Fibroblast of upper back skin (primary cell): ENCODE data around the gene CDK9.

Experiments used
- DNase-seq: peaks from one replicate; pipeline ENCODE4 v3.0.0-alpha.2; 2013

Gene CDK9

DNA sequence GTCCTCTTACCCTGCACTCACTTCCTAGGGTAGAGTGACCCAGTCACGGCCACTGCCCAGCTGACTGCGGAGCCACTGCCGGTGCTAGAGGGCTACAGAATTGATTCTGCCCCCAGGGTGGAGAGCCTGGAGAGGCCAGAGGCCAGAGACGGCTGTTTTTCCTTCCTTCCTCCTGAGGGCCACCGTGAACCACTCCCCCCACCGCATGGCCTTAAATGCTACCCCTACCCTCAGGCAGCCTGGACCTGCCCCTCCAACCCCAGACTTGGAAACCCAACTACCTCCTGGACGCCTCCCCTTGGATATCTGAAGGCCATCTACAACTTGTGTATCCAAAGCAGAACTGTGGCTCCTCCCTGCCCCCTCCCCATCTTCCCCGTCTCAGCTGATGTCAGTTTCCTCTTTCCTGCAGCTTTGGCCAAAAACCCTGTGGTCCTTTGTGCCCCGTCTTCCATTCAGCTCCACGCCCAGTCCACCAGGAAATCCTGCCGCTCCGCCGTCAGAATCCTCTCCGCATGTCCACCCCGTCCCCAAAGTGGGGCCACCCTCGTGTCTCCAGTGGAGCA is 23.6 kb upstream of the CDK9 start:
- no peak for DNase-seq

DNA sequence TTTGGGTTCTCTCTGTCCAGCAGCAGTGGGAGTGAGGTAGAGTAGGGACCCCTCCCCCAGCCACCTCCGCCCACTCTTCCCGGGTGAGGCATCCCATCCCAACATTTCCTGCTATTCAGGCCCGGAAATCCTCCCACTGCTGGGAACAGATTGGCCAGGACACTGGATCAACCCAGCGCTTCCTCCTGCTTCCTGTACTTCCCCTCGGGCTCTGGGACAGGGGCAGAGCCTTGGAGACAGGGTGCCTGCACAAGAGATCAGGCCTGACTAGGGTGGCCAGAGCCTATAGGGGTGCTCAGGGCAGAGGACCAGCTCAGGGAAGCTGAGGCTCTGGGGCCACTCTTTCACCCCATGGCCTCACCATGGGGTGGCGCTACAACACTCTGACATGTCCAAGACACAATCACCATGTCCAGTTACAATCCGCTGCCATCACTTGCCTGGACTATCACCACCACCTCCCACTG is 21.9 kb upstream of the CDK9 start:
- DNase-seq: no peak

DNA sequence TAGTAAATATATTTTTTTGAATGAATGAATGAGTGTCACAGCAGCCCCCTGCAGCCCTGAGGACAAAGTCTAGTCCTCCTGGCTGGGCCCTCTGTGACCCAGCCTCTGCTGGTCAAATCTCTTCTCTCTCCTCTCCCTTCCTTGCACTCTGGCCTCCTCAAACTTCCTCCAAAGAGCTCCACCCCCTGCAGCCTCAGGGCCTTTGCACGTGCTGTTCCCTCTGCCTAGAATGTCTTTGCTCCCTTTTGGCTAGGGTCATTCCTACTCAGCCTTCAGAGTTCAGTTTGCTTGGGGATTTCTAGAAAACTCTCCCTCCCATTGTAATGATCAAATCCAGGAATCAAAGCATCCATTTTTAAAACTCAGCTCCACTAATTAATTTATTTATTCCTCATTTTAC is 20.4 kb upstream of the CDK9 start:
- DNase-seq: no peak

DNA sequence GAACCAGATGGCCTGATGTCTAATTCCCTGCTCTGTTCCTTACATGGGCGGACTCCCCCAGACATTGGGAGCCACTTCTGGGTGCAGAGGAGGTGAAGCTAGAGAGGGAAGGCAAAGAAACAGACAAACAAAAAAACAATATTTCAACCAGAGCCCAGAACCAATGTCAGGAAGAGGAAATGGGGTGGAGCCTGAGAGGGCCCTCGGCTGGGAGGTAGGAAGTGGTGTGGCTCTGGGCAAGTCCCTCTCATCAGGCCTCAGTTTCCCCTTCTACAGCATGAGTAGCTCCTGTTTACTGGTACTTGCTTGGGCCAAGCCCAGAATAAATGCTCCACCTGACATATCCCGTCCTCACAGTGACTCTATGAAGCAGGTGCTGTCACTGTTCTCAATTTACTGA is 18.4 kb upstream of the CDK9 start:
- DNase-seq: no peak

DNA sequence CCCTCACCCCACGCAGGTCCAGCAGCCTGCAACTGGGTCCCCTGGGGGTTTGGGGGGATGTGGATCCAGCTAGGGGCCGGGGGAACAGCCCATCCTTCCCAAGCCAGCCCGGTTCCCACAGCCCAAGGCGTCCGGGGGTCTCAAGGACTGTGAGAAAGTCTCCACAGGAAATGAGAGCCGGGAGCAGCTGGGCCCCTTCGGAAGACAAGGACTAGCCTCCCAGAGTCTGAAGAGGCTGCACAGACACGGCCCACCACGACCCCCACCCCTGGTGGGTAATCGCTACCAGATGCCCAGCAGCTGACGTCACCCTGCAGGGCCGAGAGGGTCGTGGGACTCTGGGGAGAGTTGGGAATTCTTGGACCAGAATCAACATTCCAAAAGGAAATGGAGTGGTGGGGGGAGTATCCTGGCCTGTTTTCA is 17.9 kb upstream of the CDK9 start:
- peak; percentile 72 for DNase-seq

DNA sequence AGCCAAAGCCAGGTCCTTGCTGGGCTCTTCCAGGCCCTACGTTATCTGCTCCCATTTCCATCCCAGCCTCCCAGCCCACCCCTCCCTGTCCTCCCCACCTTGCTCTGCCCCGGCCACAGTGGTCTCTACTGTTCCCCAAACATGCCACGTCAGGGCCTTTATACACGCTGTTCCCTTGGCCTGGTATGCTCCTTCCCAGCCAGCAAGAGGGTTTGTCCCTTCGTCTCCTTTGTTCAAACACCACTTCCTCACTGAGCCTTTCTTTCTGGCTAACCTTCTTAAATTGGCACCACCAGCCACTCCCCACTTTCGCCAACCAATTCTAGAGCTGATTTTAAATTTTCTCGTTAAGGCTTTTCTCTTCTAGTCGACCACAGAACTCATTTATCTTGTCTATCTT is 17.1 kb upstream of the CDK9 start:
- no peak for DNase-seq

DNA sequence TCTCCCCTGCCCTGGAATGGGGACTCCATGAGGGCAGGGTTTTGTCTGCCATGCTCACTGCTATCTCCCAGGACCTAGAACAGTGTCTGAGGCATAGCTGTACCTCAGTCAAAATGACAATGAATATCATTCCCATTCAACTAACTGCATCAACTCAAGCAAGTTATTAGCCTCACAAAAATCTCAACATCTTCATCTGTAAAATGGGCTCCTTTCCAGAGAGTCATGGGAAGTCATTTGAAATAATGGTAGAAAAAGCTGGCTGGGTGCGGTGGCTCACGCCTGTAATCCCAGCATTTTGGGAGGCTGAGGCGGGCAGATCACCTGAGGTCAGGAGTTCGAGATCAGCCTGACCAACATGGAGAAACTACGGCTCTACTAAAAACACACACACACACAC is 16.7 kb upstream of the CDK9 start:
- no peak for DNase-seq

DNA sequence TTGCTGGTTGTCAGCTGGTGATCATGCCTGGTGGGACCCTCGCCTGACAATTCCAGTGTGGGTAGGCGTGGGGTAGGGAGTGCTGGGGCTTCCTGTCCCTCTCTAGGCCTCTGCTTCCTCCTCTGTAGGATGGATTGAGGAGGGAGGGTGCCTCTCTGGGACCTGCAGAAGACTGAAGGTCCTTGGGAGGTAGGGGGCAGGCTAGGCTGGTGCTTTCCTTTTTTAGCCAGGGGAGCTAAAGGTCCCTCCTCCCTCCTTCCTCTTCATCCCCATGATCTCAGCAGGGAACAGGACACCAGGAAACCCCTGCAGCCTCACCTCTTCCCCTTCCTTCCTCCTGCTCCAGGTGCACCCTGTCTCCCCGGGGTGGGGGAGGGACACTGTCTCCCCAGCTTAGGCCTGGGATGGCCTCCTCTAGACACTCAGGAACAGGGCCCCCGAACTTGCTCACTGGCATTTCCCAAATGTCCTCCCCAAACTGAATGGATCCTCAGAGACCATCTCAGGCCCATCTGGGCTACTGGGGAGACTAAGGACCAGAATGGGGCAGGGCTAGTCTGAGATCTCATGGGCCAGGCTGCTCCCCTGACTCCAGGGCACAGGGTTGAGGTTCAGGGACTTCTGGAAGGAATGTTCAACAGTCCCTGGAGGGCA is 15.8 kb upstream of the CDK9 start:
- no peak for DNase-seq

DNA sequence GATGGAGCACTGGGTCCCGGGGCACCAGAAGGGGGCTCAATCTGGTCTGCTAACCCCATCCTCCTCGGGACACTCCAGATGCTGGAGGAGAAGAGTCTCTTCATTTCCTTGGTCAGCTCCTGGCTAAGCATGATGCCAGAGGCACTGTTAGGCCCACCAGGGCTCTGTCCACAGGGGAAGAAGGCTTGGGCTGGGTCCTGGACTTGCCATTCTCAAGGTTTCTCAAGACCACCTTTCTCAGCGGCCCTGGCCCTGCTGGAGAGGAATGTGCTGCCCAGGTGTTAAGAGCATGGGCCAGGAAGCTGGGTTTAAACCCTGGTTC is 15.3 kb upstream of the CDK9 start:
- DNase-seq: no peak

DNA sequence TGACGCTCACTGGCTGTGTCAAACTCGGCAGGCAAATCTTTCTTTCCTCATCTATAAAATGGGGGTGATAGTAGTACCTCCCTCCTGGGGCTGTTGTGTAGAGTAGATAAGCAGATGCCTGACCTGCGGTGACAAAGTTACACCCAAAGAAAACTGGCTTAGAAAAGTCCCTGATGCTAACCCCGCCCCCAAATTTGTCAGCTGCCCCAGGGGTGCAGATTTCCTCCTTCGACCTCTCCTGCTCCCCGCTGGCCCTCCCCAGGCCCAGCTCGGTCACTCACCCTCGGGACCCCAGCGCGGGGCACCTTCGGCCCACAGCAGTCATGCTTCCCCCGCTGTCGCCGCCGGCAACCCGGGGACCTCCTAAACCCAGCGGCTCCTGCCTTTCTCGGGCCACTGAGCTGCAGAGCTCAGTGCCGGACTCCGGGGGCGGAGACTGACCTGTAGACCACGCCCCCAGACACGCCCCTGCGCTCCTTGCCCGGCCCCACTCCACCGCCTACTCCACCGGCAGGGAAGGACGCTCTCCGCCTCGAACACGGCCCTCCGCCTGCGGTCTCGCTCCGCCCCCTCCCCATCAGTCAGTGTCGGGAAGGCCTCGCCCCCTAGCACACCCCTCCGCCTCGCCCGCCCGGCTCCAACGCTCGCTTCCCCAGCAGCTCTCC is 14.8 kb upstream of the CDK9 start:
- DNase-seq: peak; percentile 97

DNA sequence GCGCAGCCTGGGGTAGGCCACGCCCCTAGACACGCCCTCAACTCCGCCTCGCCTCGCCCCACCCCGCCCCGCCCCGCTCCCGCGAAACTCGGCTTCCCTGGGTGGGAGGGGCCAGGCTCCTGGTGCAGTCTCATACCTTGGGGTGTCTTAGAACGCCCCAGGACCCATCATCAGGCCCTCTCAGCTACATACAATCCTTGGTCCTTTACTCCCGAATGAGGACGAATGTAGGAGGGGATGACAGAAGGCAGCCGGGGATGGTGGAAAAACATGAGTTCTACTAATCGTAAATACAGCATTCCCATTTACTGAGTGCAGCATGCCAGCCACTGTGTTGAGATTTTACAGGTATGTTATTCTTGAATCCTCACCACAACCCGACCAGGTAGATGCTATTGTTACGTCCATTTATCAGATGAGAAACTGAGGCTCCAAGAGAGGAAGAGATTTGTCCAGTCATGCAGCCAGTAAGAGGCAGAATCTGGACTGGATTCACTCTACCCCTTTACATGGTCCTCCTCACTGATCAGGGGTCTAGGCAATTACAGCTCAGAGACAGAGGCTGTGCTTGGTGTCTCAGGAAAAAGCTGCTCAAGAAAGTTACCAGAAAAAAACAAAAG is 14.2 kb upstream of the CDK9 start:
- DNase-seq: no peak

DNA sequence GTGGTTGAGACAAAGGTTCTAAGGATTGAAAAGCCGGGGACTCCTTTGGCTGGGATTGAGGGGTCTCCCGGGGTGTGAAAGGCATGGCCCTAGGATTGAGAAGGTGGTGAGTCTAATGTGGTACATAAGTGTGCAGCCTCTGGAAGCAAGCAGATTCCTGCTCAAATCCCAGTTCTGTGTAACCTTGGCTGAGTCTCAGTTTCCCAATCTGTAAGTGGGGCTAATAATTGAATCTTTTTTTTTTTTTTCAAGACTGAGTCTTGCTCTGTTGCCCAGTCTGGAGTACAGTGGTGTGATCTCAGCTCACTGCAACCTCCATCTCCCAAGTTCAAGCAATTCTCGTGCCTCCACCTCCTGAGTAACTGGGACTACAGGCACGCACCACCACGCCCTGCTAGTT is 13.2 kb upstream of the CDK9 start:
- DNase-seq: no peak

DNA sequence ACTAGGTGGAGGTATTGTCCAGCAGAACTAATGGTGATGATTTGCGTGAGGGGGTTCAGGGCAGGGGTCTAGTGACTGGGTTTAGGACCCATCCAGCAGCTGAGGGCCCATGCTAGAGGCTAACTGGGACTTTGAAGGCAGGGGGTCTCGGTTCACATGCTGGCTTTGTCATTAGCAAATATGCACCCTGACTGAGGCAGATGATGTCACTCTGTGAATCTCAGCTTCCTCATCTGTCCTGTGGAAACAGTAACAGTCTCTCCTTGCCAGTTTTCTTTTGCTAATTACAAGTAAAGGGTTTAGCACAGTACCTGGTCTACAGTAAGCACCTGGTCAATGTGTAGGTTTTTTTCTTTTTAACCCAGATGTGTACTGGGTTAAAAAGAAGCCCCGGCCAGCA is 12.6 kb upstream of the CDK9 start:
- DNase-seq: no peak

DNA sequence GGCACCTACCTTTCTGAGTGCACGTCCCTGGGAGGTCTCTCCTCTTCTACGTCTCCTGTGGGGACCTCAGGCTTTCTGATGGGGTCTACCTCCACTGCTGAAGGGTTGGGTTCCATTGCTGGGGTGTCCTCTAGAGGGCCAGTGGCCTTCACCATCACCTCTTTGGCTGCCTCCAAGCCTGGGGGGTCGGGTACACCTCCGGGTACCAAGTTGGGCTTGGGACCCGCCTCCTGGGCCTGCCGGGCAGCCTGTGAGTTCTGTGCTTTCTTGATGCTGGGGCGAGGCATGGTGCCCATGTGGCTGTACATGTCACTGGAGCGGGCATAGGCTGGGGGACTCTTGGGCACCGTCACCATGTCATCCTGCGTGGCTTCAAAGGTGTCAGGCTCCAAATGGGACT is 11.9 kb upstream of the CDK9 start:
- DNase-seq: no peak

DNA sequence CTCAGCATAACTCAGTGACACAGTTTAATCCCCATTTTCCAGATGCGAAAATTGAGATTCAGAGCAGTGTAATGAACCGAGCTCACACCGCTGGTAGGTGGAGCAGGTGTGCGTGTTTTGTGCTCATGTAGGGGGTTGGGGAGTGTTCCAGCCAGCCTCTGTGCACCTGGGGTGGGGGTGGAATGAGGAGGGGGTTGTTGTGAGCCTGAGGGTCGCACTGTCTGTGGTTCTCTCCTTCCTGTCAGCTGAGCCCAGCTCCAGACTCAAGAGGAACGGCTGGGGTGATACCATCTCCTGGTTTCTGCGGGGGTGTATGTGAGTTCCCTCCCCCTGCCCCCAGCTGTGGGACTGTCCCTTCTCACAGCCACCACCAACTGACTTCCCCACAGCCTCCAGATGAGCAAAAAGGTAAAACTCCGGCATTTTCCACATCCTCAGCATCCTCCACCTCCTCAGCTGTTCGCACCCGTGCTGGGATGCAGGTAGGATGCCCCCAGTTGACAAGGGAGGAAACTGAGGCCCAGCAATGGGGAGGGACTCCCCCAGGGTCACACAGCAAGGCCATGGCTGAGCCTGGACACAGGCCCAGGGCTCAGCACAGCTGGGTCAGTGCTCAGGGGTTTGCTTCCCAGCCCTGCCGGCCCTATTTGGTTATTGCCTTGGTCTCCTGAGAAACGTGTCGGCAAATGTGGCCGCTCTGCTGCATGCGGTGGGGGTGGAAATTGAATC is 9.5 kb upstream of the CDK9 start:
- DNase-seq: no peak

DNA sequence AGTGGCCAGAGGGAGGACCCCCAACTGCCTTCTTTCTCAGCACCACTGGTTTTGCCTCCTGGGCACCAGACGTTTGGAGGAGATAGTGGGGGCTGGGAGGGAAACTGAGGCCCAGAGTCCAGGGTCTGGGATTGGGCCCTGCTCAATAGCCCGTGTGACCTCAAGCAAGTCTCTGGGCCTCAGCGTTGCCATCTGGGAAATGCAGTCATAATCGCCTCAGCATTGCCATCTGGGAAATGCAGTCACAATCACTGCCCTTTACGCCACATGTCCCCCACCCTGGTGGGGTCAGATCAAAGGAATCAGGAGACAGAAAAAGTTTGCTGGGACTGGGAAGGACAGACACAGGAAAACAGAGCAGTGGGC is 8.9 kb upstream of the CDK9 start:
- no peak for DNase-seq

DNA sequence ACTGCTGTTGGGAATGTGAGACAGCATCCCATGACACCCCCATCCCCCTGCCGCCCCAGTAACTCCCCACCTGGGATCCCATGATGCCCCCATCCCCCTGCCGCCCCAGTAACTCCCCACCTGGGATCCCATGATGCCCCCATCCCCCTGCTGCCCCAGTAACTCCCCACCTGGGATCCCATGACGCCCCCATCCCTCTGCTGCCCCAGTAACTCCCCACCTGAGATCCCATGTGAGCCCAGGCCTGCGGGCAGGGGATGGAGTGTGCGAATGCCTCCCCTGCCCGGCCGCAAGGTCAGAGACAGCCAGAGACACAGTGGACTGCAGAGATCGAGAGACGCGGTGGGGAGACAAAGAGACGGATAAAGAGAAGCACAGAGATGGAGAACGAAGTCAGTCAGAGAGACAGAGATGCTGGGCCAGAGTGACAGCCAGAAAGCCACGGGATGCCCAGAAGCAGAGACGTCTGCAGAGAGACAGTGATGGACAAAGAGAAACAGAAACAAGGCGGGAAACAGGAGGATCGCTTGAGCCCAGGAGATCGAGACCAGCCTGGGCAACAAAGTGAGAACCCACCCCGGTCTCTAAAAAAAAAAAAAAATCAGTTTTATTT is 8.4 kb upstream of the CDK9 start:
- no peak for DNase-seq

DNA sequence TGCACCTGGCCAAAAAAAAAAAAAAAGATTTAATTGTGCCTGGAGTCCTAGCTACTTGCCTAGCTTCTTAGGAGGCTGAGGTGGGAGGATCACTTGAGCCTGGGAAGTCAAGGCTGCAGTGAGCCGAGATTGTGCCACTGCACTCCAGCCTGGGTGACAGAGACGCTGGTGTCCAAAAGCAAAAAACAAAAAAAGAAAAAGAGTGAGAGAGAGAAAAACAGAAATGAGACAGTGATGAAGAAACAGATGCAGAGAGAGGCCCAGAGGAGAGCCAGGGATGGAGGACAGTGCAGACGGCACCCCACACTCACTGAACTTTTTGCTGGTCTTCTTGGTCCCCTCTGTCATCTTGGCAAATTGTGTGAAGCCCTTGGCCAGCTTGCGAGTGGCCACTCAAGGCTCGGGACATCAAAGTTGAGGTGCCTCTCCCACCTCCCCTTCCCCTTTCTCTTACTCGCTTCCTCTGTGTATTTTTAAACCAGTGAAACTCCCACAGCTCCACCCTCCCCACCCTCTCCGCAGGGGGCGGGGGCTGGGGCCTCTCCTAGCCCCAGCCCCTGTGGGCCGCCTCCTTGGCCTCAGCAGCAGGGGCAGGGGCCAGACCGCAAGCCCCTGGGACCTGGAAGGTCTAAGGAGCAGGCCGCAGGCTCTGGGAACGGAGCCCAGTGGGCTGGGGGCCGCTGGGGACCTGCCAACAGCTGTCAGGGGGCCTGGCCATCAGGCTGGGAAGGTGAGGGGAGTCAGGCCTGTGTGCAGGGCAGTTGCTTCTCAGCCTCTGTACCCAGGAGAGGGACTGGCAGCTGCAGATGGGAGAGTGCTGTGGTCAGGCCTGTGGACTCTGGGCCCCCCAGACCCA is 7.3 kb upstream of the CDK9 start, which contains the start of gene SH2D3C:
TSS of gene SH2D3C (minus strand) at position 387 of the 856 bp plus-strand sequence. CDS start at position 348, 39 bp downstream.
- DNase-seq: no peak

DNA sequence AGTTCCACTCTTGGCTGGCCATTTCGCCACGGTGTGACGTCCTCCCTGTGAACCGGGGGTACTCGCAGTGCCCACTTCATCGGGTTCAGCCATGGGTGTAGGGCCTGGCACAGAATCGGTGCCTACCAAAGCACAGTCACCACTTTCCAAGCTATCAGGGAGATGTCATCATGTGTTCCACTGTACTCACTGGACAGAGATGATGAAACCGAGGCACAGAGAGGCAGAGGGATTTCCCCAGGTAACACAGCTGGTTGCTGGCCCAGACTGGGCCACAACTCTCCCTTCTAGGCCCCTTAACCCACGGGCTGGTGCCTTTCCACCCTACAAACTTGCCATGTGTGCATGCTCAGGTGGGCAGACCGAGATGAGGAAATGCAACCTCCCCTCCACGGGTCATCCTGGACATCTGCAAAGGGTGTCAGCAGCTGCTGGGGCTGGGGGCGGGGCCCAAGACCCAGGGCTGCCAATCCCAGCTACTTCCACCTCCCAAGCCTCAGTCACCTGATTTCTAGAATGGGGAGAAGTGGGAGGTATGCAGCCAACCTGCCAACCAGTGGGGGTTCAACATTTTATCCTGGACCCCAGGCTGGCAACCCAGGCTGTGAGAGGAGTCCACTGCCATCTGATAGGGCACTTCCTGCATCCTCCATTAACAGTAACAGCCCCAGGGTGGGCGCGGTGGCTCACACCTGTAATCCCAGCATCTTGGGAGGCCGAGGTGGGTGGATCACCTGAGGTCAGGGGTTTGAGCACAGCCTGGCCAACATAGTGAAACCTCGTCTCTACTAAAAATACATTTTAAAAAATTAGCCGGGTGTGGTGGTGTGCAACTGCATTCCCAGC is 6.5 kb upstream of the CDK9 start:
- DNase-seq: no peak

DNA sequence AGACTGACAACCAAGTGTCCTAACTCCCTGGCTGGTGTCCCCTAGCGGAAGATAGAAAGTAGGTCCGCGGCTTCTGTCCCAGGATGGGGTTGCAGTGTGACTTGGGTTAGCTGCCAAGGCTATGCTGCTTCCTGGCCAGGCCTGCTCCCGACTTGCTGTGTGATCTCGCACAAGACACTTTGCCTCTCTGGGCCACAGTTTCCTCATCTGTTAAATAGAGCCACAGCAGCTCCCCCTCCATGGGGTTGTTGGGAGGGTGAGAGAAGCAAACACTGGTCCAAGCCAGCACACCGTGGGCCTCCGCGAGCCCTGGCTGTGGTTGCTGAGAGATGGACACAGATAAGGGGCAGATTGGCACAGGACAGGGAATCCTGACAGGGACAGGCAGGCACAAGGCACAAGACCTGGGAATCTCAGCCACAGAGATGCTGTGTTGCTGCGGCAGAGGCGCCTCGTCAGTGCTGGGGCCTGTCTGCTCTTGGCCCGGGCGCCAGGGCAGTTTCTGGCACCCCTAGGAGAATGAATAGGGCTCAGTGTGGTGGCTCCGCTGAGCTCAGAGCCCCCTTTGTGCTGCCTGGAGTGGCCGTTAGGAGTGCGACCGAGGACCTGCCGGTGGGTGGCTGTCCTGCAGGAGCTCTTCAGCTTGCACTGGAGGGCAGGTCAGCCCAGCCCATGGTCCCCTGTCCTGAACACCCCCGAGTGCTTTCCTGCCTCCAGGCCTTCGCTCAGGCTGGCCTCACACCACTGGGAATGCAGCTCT is 5.5 kb upstream of the CDK9 start:
- DNase-seq: no peak
